Thymus (tissue), 11 donors: Measurements from ENCODE around the gene VPREB3. TPM values are rescaled to one million over a fixed set of nuclear protein-coding genes. Genes with fewer than 3 reads are reported as not detected.

Experiments
- DNase-seq, 9 donors: peaks; one replicate each; pipeline ENCODE4 v3.0.0-alpha.2; 2013; ENCODE audit warnings: low spot score in 9 of 9, low read depth in 6 of 9, missing footprints in 1 of 9
- H3K27ac ChIP-seq, 2 donors: one replicate each; pipeline ENCODE4 v1.5.1; 2013; ENCODE audit warnings: control low read depth in 1 of 2, low read depth in 1 of 2, low read length in 1 of 2, mild to moderate bottlenecking in 1 of 2, moderate library complexity in 1 of 2
- H3K27me3 ChIP-seq, 2 donors: one replicate each; pipeline ENCODE4 v1.5.1; 2013; ENCODE audit warnings: low read length in 1 of 2; ENCODE audit not compliant: control insufficient read depth in 2 of 2, insufficient read depth in 1 of 2
- H3K36me3 ChIP-seq, 2 donors: one replicate each; pipeline ENCODE4 v1.5.1; 2013; ENCODE audit warnings: low read length in 1 of 2, mild to moderate bottlenecking in 1 of 2, moderate library complexity in 1 of 2; ENCODE audit not compliant: control insufficient read depth in 2 of 2, insufficient read depth in 2 of 2
- H3K4me1 ChIP-seq, 2 donors: one replicate each; pipeline ENCODE4 v1.5.1; 2013; ENCODE audit warnings: low read length in 2 of 2; ENCODE audit not compliant: control insufficient read depth in 2 of 2, insufficient read depth in 2 of 2
- H3K4me3 ChIP-seq, 2 donors: one replicate each; pipeline ENCODE4 v1.5.1; 2013; ENCODE audit warnings: low read length in 2 of 2, control low read depth in 1 of 2, mild to moderate bottlenecking in 1 of 2
- H3K9me3 ChIP-seq, 2 donors: one replicate each; pipeline ENCODE4 v1.5.1; 2013; ENCODE audit warnings: low read length in 1 of 2, mild to moderate bottlenecking in 1 of 2; ENCODE audit not compliant: control insufficient read depth in 2 of 2, insufficient read depth in 1 of 2
- WGBS: extraction: QIAGEN DNeasy Blood & Tissue Kit; methylation state at CpG from one replicate; pipeline ENCODE4 v1.1.7; 2013; 5-methylcytosine and 5-hydroxymethylcytosine counted together
- polyA plus RNA-seq: library from polyadenylated mRNA; stranded (reverse); fragments of 200-250 nt; gene quantifications from one replicate; pipeline ENCODE4 v1.2.3, GENCODE V29; 2013
- total RNA-seq: library from RNA; stranded (reverse); fragments of 120-200 nt; gene quantifications from one replicate; pipeline ENCODE4 v1.2.4, GENCODE V29; 2013
- donor health status: healthy.

The VPREB3 gene
- total and polyA plus RNA-seq, 2 donors: 1.3 to 11.4 TPM

DNA sequence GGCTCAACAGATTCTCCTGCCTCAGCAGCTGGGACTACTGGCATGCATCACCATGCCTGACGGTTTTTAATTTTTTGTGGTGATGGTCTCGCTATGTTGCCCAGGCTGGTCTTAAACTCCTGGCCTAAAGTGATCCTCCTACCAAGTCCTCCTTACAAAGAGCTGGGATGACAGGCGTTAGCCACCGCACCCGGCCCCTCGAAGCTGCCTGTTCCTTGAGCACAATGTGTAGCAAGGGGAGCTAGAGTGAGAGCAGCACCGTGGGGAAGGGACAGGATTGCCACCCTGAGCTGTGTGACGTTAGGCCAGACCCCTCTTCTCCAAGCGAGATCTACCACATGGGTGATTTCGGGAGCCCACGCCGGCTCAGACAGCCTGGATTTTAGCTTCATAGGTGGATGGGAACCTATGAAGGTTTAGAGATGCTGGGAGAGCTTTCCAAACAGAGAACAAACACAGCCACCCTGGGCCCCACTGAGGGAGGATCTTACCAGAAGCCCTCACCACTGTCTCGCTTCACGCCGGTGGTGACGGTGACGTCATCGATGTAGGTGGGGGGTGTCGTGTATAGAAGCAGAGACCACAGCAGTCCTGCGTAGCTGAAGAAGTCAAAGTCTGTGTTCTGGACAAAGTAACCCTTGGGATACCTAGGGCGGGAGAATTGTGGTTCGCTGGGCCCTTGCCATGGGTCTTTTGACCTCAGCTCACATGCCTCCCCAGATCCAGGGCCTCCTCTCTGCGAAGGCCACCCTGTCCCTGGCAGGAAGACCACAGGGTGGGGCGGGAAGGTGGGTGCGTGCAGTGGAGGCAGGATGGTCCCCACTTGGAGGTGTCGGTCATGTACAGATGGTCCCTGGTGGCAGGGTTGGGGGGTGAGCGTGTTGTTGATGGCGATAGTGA is 40.3 kb downstream of the VPREB3 start:
- Histone ChIP-seq H3K27me3 (no peaks in the 10 kb centered on the region), H3K9me3 (no peaks in the 10 kb centered on the region), H3K27ac (no peak overlapping the region), H3K4me1 (peaks cover 11 to 16% of the 10 kb centered on the region in 2 donors), H3K36me3 (peaks cover 44 to 52% of the 10 kb centered on the region in 2 donors), H3K4me3 (no peak overlapping the region)
- 98% methylated on average over 28 of the region's 28 CpGs for WGBS
- no peak for DNase-seq

DNA sequence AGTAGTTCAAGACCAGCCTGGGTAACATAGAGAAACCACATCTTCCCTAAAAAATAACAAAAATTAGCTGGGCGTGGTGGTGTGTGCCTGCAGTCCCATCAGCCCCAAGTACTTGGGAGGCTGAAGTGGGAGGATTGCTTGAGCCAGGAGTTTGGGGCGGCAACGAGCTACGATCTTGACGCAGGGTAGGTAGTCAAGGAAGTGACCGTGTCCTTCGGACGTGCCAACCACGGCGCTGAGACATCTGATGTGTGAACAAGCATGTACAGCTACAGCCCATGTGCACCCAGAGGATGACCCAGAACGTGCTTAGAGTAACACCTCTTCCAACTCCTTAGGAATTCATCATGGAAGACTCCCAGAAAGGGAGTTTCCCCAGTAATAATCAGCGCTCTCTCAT is 42.0 kb downstream of the VPREB3 start:
- no peak overlapping the region for H3K27ac ChIP-seq
- peaks cover 47 to 66% of the 10 kb centered on the region in 2 donors for H3K36me3 ChIP-seq
- H3K4me1 ChIP-seq: peaks cover 11 to 12% of the 10 kb centered on the region in 2 donors
- H3K4me3 ChIP-seq: no peak overlapping the region
- DNase-seq: no peak
- 96% methylated on average over 12 of the region's 12 CpGs for WGBS
- no peaks in the 10 kb centered on the region for H3K9me3 ChIP-seq
- H3K27me3 ChIP-seq: no peaks in the 10 kb centered on the region

DNA sequence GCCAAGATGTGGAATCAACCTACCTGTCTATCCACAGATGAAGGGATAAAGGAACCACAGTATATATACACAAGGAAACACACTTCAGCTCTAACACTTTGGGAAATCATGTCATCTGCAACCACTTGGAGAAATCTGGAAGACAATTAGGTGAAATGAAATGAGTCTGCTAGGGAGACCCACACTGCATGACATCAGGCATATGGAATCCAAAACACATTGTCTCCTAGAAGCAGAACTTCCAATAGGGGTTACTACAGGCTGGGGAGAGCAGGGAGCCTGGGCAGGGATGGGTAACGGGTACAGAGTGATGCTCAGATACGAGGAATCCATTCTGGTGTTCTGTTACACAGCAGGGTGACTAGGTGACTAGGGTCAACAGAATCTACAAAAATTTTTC is 45.1 kb downstream of the VPREB3 start:
- no peak for DNase-seq
- WGBS: 96% methylated on average over 2 of the region's 2 CpGs
- no peak overlapping the region for H3K27ac ChIP-seq
- H3K4me3 ChIP-seq: no peak overlapping the region
- H3K36me3 ChIP-seq: peaks cover 61 to 87% of the 10 kb centered on the region in 2 donors
- H3K27me3 ChIP-seq: no peaks in the 10 kb centered on the region
- H3K4me1 ChIP-seq: peaks cover 3 to 6% of the 10 kb centered on the region in 2 donors
- no peaks in the 10 kb centered on the region for H3K9me3 ChIP-seq

DNA sequence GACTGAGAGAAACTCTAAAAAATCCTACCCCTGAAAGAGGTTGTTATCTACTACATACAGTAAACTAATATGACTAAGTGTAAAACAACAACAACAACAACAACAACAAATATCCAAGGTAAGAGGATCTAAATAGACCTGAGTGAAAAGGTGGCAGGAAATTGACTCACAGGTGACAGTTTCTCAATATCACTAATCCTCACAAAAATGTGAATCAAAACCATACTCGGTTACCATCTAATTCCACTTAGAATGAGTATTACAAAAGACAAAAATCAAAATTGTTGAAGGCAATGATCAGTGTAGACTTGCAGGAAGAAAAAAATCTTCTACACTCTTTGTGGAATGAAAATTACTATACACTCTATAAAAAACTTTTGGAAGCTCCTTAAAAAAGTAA is 46.0 kb downstream of the VPREB3 start:
- Histone ChIP-seq H3K9me3 (no peaks in the 10 kb centered on the region), H3K4me1 (peaks cover 3 to 6% of the 10 kb centered on the region in 2 donors), H3K4me3 (no peak overlapping the region), H3K36me3 (peaks cover 56 to 88% of the 10 kb centered on the region in 2 donors), H3K27me3 (no peaks in the 10 kb centered on the region), H3K27ac (no peak overlapping the region)
- no peak for DNase-seq
- 95% methylated on average over 1 of the region's 1 CpG for WGBS

DNA sequence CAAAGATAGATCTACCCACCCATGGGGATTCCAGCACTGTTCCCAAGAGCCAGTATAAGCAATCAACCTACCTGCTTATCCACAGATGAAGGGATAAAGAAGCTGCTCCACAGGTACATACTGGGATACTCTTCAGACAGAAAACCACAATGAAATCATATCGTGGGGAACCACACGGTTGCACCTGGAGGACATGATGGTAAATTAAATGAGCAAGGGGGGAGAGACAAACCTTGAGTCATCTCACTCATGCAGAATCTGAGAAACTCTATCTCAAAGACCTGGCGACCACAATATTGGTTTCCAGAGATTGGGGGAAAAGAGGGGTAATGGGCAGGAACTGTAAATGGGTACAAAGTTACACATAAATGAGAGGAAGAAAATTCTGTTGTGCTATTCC is 48.9 kb downstream of the VPREB3 start:
- peaks cover 62 to 93% of the 10 kb centered on the region in 2 donors for H3K36me3 ChIP-seq
- no peak overlapping the region for H3K4me3 ChIP-seq
- H3K9me3 ChIP-seq: no peaks in the 10 kb centered on the region
- H3K27me3 ChIP-seq: no peaks in the 10 kb centered on the region
- 23% methylated on average over 3 of the region's 3 CpGs for WGBS
- peaks cover 3 to 6% of the 10 kb centered on the region in 2 donors for H3K4me1 ChIP-seq
- no peak overlapping the region for H3K27ac ChIP-seq
- no peak for DNase-seq

DNA sequence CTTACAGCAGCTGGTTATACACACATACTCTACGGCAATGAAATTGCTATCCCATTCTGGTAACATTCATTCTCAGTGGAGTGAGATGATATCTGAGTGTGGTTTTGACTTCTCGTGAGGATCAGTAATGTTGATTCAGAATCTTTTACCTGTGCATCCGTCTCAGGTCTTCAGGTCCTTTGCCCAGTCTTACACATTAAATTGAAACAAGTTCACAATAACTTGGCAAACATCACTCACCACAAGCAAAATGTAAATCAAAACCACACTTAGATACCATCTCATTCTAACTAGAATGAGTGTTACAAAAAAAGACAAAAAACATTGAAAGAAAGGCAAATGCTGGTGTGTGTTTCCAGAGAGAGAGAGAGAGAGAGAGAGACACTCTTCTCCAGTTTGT is 49.4 kb downstream of the VPREB3 start:
- DNase-seq: no peak
- peaks cover 58 to 92% of the 10 kb centered on the region in 2 donors for H3K36me3 ChIP-seq
- H3K27me3 ChIP-seq: no peaks in the 10 kb centered on the region
- H3K27ac ChIP-seq: no peak overlapping the region
- no peak overlapping the region for H3K4me3 ChIP-seq
- H3K4me1 ChIP-seq: peaks cover 3 to 6% of the 10 kb centered on the region in 2 donors
- no peaks in the 10 kb centered on the region for H3K9me3 ChIP-seq
- 75% methylated on average over 3 of the region's 3 CpGs for WGBS

DNA sequence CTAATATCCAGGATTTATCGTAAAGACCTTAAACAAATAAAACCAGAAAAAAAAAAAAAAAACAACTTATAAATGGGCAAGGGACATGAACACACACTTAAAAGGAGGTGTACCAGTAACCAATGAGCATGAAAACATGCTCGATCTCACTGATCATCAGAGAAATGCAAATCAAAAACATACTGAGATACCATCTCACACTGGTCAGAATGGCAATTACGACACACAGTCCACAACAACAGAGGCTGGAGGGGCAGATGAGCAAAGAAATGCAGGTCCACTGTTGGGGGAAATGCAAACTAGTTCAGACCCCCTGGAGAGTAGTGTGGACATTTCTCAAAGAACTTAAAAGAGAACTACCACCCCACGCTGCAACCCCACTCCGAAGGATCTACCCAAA is 50.2 kb downstream of the VPREB3 start:
- Histone ChIP-seq H3K4me3 (no peak overlapping the region), H3K36me3 (peaks cover 58 to 89% of the 10 kb centered on the region in 2 donors), H3K27ac (no peak overlapping the region), H3K4me1 (peaks cover 3 to 6% of the 10 kb centered on the region in 2 donors), H3K9me3 (no peaks in the 10 kb centered on the region), H3K27me3 (no peaks in the 10 kb centered on the region)
- DNase-seq: no peak
- WGBS: 97% methylated on average over 5 of the region's 5 CpGs

Other genes with a start within 250 kb of the VPREB3 start
- gene IGLL1, start 174.1 kb downstream of the VPREB3 start, total RNA-seq: 78.6 TPM
- 3.5 TPM for gene IGLL1, start 174.1 kb downstream of the VPREB3 start, polyA plus RNA-seq
- 0.24 TPM for gene DRICH1, start 122.1 kb downstream of the VPREB3 start, total RNA-seq
- gene DRICH1, start 122.1 kb downstream of the VPREB3 start, polyA plus RNA-seq: 1.4 TPM
- gene RGL4, start 63.4 kb downstream of the VPREB3 start, total RNA-seq: 29.8 TPM
- gene RGL4, start 63.4 kb downstream of the VPREB3 start, polyA plus RNA-seq: 7.8 TPM
- gene ZNF70, start 3.3 kb downstream of the VPREB3 start, total RNA-seq: 1.4 TPM
- gene ZNF70, start 3.3 kb downstream of the VPREB3 start, polyA plus RNA-seq: 1.7 TPM
- 3.3 TPM for gene C22orf15, start 8.6 kb upstream of the VPREB3 start, total RNA-seq
- 1.3 TPM for gene C22orf15, start 8.6 kb upstream of the VPREB3 start, polyA plus RNA-seq
- 20.0 TPM for gene CHCHD10, start 13.5 kb upstream of the VPREB3 start, total RNA-seq
- gene CHCHD10, start 13.5 kb upstream of the VPREB3 start, polyA plus RNA-seq: 64.0 TPM
- gene MMP11, start 18.4 kb upstream of the VPREB3 start, total RNA-seq: 3.9 TPM
- gene MMP11, start 18.4 kb upstream of the VPREB3 start, polyA plus RNA-seq: 3.8 TPM
- gene SMARCB1, start 32.5 kb upstream of the VPREB3 start, total RNA-seq: 72.0 TPM
- gene SMARCB1, start 32.5 kb upstream of the VPREB3 start, polyA plus RNA-seq: 35.3 TPM
- gene DERL3, start 84.6 kb upstream of the VPREB3 start, total RNA-seq: 2.9 TPM
- 2.5 TPM for gene DERL3, start 84.6 kb upstream of the VPREB3 start, polyA plus RNA-seq
- 4.3 TPM for gene SLC2A11, start 103.5 kb upstream of the VPREB3 start, total RNA-seq
- 8.8 TPM for gene SLC2A11, start 103.5 kb upstream of the VPREB3 start, polyA plus RNA-seq
- gene MIF, start 140.0 kb upstream of the VPREB3 start, total RNA-seq: 400 TPM
- 363 TPM for gene MIF, start 140.0 kb upstream of the VPREB3 start, polyA plus RNA-seq
- 1.1 TPM for gene GSTT2B, start 206.8 kb upstream of the VPREB3 start, total RNA-seq
- 12.8 TPM for gene GSTT2B, start 206.8 kb upstream of the VPREB3 start, polyA plus RNA-seq
- 1.3 TPM for gene DDTL, start 212.5 kb upstream of the VPREB3 start, total RNA-seq
- 3.1 TPM for gene DDTL, start 212.5 kb upstream of the VPREB3 start, polyA plus RNA-seq
- 95.7 TPM for gene DDT, start 220.0 kb upstream of the VPREB3 start, total RNA-seq
- 111 TPM for gene DDT, start 220.0 kb upstream of the VPREB3 start, polyA plus RNA-seq
- gene GSTT2, start 225.7 kb upstream of the VPREB3 start, total RNA-seq: not detected
- 3.3 TPM for gene GSTT2, start 225.7 kb upstream of the VPREB3 start, polyA plus RNA-seq